ENCODE results near the gene CFL2.
"Not testable (repeated sequence)": the region's sequence is repeated elsewhere in the genome, so short reads cannot be mapped to it uniquely, and the experiment has no call there.

Gene CFL2

GRCh38 chr14:34714320-34715126 lies at the start of gene CFL2:
CFL2 (minus strand) TSS chr14:34714593; CDS start chr14:34714540, 53 bp downstream.
- Histone ChIP-seq H3K36me3 (ENCODE audit: insufficient read depth, low read length) (peaks cover 9% of the 10 kb centered on the region), H3K27me3 (ENCODE audit: insufficient read depth, low read length) (no peaks in the 10 kb centered on the region), H3K4me3 (ENCODE audit: low read length) (peak within 1 kb of the TSS; percentile 91), H3K4me1 (ENCODE audit: insufficient read depth, low read length) (peaks cover 13% of the 10 kb centered on the region), H2AFZ (ENCODE audit: low read depth, low read length) (peak within 1 kb of the TSS; percentile 95), H3K9me3 (ENCODE audit: low read length) (no peaks in the 10 kb centered on the region)

- H3K4me1 ChIP-seq (ENCODE audit: insufficient read depth, low read length): no peaks in the 10 kb centered on the region
- no peak overlapping the region for H3K4me3 ChIP-seq (ENCODE audit: low read length)
- no peak overlapping the region for H2AFZ ChIP-seq (ENCODE audit: low read depth, low read length)
- no peaks in the 10 kb centered on the region for H3K9me3 ChIP-seq (ENCODE audit: low read length)
- peaks cover 47% of the 10 kb centered on the region for H3K36me3 ChIP-seq (ENCODE audit: insufficient read depth, low read length)
- no peaks in the 10 kb centered on the region for H3K27me3 ChIP-seq (ENCODE audit: insufficient read depth, low read length)
Measured at GRCh38 chr14:34755215-34755614, 40.8 kb upstream of the CFL2 start.

- no peaks in the 10 kb centered on the region for H3K27me3 ChIP-seq (ENCODE audit: insufficient read depth, low read length)
- no peak overlapping the region for H3K4me3 ChIP-seq (ENCODE audit: low read length)
- peaks cover 42% of the 10 kb centered on the region for H3K36me3 ChIP-seq (ENCODE audit: insufficient read depth, low read length)
- no peaks in the 10 kb centered on the region for H3K9me3 ChIP-seq (ENCODE audit: low read length)
- H2AFZ ChIP-seq (ENCODE audit: low read depth, low read length): no peak overlapping the region
- H3K4me1 ChIP-seq (ENCODE audit: insufficient read depth, low read length): no peaks in the 10 kb centered on the region
Measured at GRCh38 chr14:34754687-34755086, 40.3 kb upstream of the CFL2 start.

GRCh38 chr14:34750670-34751069 lies 36.3 kb upstream of the CFL2 start:
- H3K9me3 ChIP-seq (ENCODE audit: low read length): no peaks in the 10 kb centered on the region
- H3K4me3 ChIP-seq (ENCODE audit: low read length): no peak overlapping the region
- peaks cover 27% of the 10 kb centered on the region for H3K36me3 ChIP-seq (ENCODE audit: insufficient read depth, low read length)
- H2AFZ ChIP-seq (ENCODE audit: low read depth, low read length): no peak overlapping the region
- H3K27me3 ChIP-seq (ENCODE audit: insufficient read depth, low read length): no peaks in the 10 kb centered on the region
- H3K4me1 ChIP-seq (ENCODE audit: insufficient read depth, low read length): no peaks in the 10 kb centered on the region

GRCh38 chr14:34750233-34750632 lies 35.8 kb upstream of the CFL2 start:
- Histone ChIP-seq H3K4me3 (ENCODE audit: low read length) (no peak overlapping the region), H3K9me3 (ENCODE audit: low read length) (no peaks in the 10 kb centered on the region), H3K36me3 (ENCODE audit: insufficient read depth, low read length) (peaks cover 22% of the 10 kb centered on the region), H3K4me1 (ENCODE audit: insufficient read depth, low read length) (no peaks in the 10 kb centered on the region), H2AFZ (ENCODE audit: low read depth, low read length) (no peak overlapping the region), H3K27me3 (ENCODE audit: insufficient read depth, low read length) (no peaks in the 10 kb centered on the region)

- Histone ChIP-seq H2AFZ (ENCODE audit: low read depth, low read length) (no peak overlapping the region), H3K9me3 (ENCODE audit: low read length) (no peaks in the 10 kb centered on the region), H3K4me3 (ENCODE audit: low read length) (no peak overlapping the region), H3K36me3 (ENCODE audit: insufficient read depth, low read length) (peaks cover 17% of the 10 kb centered on the region), H3K4me1 (ENCODE audit: insufficient read depth, low read length) (no peaks in the 10 kb centered on the region), H3K27me3 (ENCODE audit: insufficient read depth, low read length) (no peaks in the 10 kb centered on the region)
Measured at GRCh38 chr14:34749408-34749807, 35.0 kb upstream of the CFL2 start.

GRCh38 chr14:34742270-34743115 lies 28.1 kb upstream of the CFL2 start:
- Histone ChIP-seq H3K27me3 (ENCODE audit: insufficient read depth, low read length) (no peaks in the 10 kb centered on the region), H3K4me1 (ENCODE audit: insufficient read depth, low read length) (no peaks in the 10 kb centered on the region), H3K4me3 (ENCODE audit: low read length) (no peak overlapping the region), H3K36me3 (ENCODE audit: insufficient read depth, low read length) (no peaks in the 10 kb centered on the region), H3K9me3 (ENCODE audit: low read length) (no peaks in the 10 kb centered on the region), H2AFZ (ENCODE audit: low read depth, low read length) (no peak overlapping the region)

GRCh38 chr14:34741840-34742239 lies 27.4 kb upstream of the CFL2 start:
- no peaks in the 10 kb centered on the region for H3K27me3 ChIP-seq (ENCODE audit: insufficient read depth, low read length)
- no peak overlapping the region for H3K4me3 ChIP-seq (ENCODE audit: low read length)
- no peaks in the 10 kb centered on the region for H3K4me1 ChIP-seq (ENCODE audit: insufficient read depth, low read length)
- H3K36me3 ChIP-seq (ENCODE audit: insufficient read depth, low read length): no peaks in the 10 kb centered on the region
- no peaks in the 10 kb centered on the region for H3K9me3 ChIP-seq (ENCODE audit: low read length)
- no peak overlapping the region for H2AFZ ChIP-seq (ENCODE audit: low read depth, low read length)

GRCh38 chr14:34740139-34740538 lies 25.7 kb upstream of the CFL2 start:
- H3K27me3 ChIP-seq (ENCODE audit: insufficient read depth, low read length); H2AFZ ChIP-seq (ENCODE audit: low read depth, low read length); H3K9me3 ChIP-seq (ENCODE audit: low read length); H3K36me3 ChIP-seq (ENCODE audit: insufficient read depth, low read length); H3K4me3 ChIP-seq (ENCODE audit: low read length); H3K4me1 ChIP-seq (ENCODE audit: insufficient read depth, low read length): not testable (repeated sequence)

GRCh38 chr14:34737079-34737478 lies 22.7 kb upstream of the CFL2 start:
- H3K36me3 ChIP-seq (ENCODE audit: insufficient read depth, low read length); H2AFZ ChIP-seq (ENCODE audit: low read depth, low read length): not testable (repeated sequence)

GRCh38 chr14:34733245-34733644 lies 18.9 kb upstream of the CFL2 start:
- H3K4me3 ChIP-seq (ENCODE audit: low read length): no peak overlapping the region
- no peaks in the 10 kb centered on the region for H3K27me3 ChIP-seq (ENCODE audit: insufficient read depth, low read length)
- no peak overlapping the region for H2AFZ ChIP-seq (ENCODE audit: low read depth, low read length)

More at GRCh38 chr14:34737079-34737478, 22.7 kb upstream of the CFL2 start:
- H3K9me3 ChIP-seq (ENCODE audit: low read length); H3K27me3 ChIP-seq (ENCODE audit: insufficient read depth, low read length); H3K4me1 ChIP-seq (ENCODE audit: insufficient read depth, low read length); H3K4me3 ChIP-seq (ENCODE audit: low read length): not testable (repeated sequence)

GRCh38 chr14:34732802-34733201 lies 18.4 kb upstream of the CFL2 start:
- peaks cover 3% of the 10 kb centered on the region for H3K4me1 ChIP-seq (ENCODE audit: insufficient read depth, low read length)
- H3K9me3 ChIP-seq (ENCODE audit: low read length): no peaks in the 10 kb centered on the region
- H3K27me3 ChIP-seq (ENCODE audit: insufficient read depth, low read length): no peaks in the 10 kb centered on the region
- H2AFZ ChIP-seq (ENCODE audit: low read depth, low read length): no peak overlapping the region
- no peaks in the 10 kb centered on the region for H3K36me3 ChIP-seq (ENCODE audit: insufficient read depth, low read length)
- H3K4me3 ChIP-seq (ENCODE audit: low read length): no peak overlapping the region

More at GRCh38 chr14:34733245-34733644, 18.9 kb upstream of the CFL2 start:
- H3K36me3 ChIP-seq (ENCODE audit: insufficient read depth, low read length): no peaks in the 10 kb centered on the region
- H3K9me3 ChIP-seq (ENCODE audit: low read length): no peaks in the 10 kb centered on the region
- peaks cover 3% of the 10 kb centered on the region for H3K4me1 ChIP-seq (ENCODE audit: insufficient read depth, low read length)

- Histone ChIP-seq H3K9me3 (ENCODE audit: low read length) (no peaks in the 10 kb centered on the region), H3K36me3 (ENCODE audit: insufficient read depth, low read length) (no peaks in the 10 kb centered on the region), H3K27me3 (ENCODE audit: insufficient read depth, low read length) (no peaks in the 10 kb centered on the region), H3K4me1 (ENCODE audit: insufficient read depth, low read length) (no peaks in the 10 kb centered on the region), H3K4me3 (ENCODE audit: low read length) (no peak overlapping the region), H2AFZ (ENCODE audit: low read depth, low read length) (no peak overlapping the region)
Measured at GRCh38 chr14:34723867-34724266, 9.5 kb upstream of the CFL2 start.

All from neuron (in vitro differentiated cells).